GM19043 (cell line): Measurements from ENCODE around the gene SF3A1.

Experiments used
- ATAC-seq: cut with Tn5 transposase; IDR thresholded peaks from one replicate; pipeline ENCODE4 v1.9.1; 2021; ENCODE audit warnings: low read depth; ENCODE audit not compliant: unreplicated experiment

Gene SF3A1

DNA sequence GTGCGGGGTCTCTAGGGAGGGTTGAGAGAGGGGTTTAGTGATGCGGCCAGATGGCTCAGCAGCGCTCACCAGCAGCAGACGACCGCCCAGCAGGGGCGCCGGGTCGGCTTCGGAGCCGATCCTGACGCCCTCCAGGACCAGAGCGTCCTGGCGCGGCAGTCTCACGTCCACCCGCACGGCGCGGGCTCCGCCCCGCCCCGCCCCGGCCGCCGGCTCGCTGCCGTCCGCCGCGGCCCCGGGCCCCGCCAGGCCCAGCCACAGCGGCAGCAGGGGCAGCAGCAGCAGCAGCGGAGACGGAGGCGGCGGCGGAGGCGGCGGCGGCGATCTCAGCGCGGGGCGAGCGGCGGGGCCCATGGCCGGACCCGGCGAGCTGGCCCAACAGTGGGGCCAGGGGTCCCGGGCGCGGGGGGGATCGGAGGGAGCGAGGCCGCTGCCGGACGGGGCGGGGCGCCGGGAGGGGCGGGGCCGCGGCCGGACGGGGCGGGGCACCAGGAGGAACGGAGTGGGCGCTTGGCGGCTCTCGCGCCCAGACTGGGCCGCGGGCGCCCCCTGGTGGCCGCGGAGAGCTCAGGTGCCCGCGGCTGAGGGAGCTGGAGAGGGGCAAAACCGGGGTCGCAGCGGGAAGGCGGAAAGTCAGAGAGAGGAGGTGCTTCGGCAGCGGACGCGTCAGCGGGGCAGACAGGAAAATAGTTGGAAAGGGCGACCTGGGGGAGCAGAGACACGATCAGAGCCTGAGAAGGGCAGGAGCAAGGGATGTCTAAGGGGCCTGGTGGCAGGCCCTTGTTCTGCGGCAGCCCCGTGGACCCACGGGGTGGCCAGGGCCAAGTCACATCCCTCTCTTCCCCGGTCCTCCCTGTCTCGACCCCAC, 30.5 kb upstream of the SF3A1 start, which contains the start of gene RNF215:
TSS of gene RNF215 (minus strand) at position 452 of the 868 bp plus-strand sequence. CDS start at position 354, 98 bp downstream.
- ATAC-seq, result peak; percentile 55

DNA sequence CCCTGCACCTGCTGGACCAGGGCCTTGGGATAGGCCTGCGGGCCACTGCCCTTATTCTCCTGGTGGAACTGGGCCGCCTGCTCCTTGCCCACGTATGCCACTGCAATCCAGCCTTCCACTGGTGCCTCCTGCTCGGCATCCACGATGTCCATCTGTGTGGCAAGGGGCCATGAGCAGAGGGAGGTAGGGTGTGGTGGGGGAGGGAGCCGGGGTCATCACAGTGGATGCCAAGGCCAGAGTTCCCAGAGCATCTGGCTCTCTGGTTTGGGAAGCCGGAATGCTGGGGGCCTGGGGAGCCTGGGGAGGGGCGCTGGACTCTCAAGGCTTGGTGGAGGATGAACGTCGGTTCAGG, 29.9 kb upstream of the SF3A1 start:
- ATAC-seq, result no peak

DNA sequence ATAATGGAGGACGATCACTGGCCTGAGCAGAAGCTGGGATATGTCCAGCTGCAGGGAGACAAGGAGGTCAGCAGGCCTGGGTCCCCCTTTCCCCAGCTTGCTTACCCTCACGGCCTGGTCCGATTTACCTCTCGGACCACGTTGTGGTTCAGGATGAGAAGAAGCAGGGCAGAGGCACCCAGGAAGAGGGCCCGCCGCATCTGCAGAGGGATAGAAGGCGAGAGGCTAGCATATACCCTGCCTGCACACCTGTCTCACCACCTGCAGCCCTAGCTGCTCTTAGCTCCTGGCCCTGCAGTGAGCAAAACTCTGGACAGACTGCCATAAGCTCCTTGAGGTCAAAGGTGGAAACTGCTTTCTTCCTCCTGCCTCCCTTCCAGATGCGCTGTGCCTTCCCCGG, 29.2 kb upstream of the SF3A1 start:
- no peak for ATAC-seq

DNA sequence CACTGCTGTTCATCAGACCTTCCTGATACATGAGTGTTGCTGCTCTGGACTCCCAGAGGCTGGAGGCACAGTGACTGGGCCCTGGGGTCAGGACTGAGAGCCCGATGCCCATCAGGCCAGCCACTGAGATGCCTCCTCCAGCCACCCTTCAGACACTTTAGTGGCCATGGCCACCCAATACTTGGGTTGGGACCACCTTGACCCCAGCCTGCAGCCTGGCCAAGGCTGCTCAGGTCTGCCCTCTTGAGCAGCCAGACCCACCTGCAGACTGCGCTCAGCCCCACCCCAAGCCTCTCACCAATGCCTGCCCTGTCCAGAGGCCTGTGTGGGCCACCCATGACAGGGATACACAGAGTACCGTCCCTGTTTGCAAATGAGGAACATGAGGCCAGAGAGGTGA, 26.4 kb upstream of the SF3A1 start:
- ATAC-seq, result no peak

DNA sequence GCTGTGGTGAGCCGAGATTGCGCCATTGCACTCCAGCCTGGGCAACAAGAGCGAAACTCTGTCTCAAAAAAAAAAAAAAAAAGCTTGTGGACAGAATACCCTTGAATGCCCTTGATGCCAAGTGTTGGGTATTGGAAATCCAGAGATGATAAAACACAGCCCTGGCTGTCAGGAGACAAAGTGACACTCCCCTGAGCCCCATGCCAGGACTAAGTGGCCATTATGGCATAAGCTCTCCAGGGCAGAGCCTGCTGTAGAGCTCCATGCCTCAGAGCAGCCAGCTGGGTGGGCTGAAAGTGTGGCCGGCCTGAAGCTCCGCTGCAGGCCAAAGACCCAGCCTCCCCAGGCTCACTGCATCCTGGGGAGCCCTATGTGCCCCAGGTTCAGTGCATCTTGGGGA, 25.6 kb upstream of the SF3A1 start:
- no peak for ATAC-seq

DNA sequence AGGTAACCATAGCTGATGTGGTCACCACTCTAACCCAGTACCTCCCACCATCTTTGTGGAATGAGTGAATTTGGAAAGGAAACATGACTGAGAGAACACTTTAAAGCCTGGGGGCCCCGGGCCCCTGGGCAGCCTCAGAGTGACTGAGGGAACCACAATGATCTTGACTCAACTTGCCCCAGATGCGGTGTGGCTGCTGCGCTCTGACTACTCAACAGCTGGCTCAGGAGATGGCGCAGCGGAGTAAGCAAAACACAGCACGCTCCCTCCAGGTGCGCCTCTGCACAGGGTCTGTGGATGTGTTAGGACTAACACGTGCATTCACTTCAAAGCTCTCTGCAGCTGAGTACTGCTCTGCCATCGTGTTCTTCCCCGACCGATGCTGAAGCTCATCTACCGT, 24.6 kb upstream of the SF3A1 start:
- ATAC-seq, result no peak

DNA sequence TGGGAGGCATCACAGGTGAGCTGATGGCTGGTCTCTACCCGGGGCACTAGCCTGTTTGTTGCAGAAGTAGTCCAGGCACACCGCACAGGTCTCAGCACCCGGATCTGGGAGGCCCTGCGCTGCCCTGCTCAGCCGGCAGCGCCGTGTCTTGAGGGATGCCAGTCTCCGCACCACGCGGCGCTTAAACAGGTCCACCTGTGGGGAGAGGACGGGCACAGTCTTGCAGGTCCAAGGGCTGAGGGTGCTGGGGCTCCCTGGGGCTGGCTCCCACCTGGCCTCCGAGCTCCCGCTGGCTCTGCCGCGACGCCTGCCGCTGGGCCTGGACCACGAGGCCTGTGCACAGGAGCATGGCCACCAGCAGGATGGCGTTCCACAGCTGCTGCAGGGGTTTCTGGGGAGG, 23.3 kb upstream of the SF3A1 start:
- ATAC-seq, result no peak

DNA sequence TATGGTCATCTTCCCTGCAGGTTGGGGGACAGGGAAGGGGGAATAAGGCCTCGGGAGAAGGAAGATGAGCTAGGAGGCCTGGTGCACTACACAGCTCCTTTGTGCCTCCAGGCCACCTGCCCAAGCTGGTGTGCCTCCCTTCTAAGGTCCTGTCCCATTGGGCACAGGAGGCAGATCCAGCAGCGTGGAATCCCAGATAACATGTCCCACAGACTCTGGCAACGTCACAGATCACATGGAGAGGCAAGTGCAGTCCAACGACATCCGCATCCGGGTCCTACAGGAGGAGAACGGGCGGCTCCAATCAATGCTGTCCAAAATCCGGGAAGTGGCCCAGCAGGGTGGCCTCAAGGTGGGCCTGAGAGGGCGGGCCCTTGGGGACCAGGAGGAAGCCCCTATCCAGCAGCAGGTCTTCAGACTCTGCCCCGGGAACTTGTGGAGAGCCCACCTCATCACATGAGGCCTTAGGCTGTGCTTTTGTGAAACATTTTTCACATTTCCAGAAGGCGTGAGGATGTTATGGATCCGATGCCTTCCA, 18.7 kb upstream of the SF3A1 start:
- no peak for ATAC-seq

DNA sequence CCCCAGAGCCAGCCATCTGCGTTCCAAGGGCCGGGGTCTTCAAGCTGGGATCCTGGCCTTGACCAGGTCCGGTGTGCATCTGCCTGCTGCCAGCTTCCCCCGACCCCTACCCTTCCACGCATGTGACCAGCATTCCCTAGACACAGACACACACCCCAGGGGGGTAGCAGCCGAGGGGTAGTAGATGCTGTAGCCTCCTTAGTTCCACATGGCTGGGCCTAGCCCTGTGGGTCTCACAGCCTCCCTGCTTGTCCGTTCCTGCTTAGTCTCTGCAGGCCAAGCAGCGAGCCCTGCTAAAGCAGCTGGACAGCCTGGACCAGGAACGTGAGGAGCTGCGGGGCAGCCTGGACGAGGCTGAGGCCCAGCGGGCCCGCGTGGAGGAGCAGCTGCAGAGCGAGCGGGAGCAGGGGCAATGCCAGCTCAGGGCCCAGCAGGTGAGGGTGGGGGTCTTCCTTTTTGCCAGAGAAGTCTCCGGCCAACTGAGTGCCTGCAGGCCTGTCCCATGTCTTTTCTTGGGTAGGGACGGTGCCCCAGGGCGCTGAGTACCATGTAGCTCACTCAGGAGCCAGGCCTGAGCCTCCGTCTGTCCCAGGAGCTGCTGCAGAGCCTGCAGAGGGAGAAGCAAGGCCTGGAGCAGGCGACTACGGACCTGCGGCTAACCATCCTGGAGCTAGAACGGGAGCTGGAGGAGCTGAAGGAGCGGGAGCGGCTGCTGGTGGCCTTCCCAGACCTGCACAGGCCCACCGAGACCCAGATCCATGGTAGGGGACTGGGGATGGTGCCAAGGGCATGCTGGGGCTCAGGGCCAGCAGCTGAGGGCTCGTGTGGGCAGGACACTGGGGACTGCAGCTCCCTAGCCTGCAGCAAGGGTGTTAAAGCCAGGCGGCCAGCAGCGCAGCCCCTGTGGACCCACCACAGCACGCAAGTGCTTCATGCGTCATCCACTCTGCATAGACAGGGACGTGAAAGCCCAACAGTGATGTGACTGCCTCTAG, 16.9 kb upstream of the SF3A1 start:
- no peak for ATAC-seq

DNA sequence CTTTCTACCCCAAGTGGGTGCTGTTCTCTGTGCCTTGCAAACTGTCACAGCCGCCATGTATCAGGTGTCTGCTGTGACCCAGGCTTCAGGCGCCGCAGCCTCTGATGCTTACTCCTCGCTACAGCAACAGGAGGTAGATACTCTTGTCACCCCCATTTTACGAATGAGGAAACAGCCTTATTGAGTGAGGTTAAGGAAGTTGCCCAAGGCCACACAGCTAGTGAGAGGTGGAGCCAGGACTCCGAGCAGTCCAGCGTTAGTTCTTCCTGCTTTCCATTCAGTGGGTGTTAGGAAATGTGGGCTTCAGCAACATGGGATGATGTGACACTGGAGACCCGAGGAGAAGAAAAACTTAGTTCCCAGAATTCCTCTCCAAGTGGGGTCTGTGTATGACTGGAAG, 16.2 kb upstream of the SF3A1 start:
- ATAC-seq, result no peak

DNA sequence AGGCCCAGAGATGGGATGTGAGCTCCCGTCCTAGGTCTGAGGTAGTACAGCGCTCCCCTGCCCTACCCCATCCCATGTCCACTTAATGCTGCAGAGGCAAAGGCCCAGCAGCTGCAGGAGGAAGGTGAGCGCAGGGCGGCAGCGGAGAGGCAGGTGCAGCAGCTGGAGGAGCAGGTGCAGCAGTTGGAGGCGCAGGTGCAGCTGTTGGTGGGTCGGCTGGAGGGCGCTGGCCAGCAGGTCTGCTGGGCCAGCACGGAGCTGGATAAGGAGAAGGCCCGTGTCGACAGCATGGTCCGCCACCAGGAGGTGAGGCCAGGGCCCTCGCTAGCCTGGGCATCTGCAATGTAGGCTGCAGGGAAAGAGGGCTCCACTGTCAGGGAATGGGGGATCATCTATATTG, 15.3 kb upstream of the SF3A1 start:
- no peak for ATAC-seq

DNA sequence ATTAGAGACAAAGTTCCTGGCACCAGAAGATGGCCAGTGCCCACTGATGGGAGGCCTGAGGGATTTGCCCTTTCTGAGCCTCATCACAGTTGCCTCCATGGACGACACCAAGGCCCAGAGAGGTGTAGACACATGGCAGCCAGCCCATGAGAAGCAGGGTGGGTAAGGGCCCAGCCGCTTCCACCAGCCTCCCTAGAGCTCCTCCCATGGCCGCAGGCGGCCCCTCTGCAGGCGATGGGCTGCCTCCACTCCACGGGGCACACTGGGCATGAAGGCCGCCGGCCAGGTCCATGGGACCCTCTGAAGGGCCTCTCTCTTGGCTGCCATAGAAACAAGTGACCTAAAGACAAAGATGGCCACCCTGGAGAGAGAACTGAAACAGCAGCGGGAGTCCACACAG, 14.6 kb upstream of the SF3A1 start:
- no peak for ATAC-seq

DNA sequence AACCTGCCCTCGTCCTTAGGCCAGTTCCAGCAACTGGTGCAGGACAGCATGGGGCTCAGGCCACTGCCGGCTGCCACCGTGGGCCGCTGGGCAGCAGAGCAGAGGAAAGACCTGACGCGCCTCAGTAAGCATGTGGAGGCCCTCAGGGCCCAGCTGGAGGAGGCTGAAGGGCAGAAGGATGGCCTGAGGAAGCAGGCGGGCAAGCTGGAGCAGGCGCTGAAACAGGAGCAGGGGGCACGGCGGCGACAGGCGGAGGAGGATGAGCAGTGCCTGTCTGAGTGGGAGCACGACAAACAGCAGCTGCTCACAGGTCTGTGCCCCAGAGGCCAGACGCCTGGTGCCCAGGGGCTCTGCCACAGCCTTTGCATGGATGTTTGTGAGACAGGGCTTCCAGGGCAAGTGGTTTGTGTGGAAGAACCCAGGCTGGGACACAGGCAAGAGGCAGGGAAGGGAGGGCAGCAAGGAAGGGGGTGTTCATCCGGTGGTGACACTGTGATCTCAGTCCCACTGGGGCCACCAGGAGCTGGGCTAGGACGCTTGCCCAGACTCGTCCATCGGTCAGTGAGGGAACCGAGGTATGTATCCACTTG, 14.0 kb upstream of the SF3A1 start:
- no peak for ATAC-seq

DNA sequence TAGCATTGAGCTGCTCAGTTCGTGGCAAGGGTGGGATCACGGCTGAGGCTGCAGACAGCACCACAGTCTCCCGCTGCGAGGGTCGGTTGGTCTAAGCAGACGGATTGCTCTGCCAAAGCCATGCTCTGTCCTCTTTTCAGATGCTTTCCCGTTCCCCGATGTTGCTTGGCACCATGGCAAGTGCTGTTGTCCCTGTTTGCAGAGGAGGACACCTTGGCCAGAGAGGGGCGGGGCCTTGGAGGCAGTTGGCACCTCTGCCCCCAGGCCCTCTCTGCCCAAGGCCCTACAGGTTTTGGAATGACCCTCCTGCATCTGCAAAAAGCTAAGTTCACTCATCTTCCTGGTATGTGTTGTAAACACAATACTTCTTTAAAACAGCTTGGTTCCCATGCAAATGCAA, 11.7 kb upstream of the SF3A1 start:
- no peak for ATAC-seq

DNA sequence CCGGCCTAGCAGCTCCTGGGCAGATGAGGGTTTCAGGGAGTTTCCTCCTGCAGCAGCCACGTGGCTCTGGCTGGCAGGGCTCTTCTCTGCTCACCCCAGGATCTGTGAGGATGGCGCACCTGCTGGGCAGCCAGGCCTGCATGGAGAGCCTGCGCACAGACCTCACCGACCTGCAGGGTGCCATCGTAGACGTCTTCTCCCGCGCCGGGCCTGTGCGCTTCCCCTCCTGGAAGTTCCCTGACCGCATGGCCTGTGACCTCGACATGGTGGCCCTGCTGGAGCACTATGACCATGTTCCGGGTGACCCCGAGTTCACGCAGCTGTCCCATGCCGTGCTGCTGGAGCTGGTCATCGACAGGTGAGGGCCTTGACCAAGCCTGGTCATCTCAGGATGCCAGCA, 9.2 kb upstream of the SF3A1 start:
- ATAC-seq, result no peak

DNA sequence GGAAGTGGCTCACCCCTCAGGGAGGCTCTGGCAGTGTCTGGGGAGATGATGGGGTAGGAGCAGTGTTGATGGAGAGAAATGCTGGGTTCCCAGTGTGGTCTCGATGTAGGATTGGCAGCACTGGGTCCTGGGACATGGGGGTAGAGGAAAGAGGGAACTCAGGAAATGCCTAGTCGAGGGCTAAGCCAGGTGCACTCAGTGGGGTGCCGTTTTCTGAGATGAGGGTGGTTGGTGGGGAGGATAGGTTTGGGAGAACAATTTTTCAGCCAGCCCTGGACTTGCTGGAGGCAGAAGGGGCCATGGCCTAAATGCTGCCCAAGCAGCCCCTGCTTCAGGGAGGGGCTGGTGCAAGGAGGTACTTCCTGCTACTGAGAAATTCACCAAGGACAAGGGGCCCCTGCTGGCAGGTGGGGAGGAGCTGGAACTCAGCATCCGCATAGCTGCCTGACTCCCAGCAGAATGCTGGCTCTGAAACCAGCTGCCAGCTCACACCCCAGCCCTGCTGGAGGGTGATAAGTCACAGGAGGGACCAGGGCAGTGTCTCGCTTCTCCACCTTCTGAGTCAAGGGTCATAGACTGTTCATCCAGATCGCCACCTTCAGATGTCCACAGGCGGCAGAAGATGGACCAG, 6.1 kb upstream of the SF3A1 start:
- ATAC-seq, result no peak

DNA sequence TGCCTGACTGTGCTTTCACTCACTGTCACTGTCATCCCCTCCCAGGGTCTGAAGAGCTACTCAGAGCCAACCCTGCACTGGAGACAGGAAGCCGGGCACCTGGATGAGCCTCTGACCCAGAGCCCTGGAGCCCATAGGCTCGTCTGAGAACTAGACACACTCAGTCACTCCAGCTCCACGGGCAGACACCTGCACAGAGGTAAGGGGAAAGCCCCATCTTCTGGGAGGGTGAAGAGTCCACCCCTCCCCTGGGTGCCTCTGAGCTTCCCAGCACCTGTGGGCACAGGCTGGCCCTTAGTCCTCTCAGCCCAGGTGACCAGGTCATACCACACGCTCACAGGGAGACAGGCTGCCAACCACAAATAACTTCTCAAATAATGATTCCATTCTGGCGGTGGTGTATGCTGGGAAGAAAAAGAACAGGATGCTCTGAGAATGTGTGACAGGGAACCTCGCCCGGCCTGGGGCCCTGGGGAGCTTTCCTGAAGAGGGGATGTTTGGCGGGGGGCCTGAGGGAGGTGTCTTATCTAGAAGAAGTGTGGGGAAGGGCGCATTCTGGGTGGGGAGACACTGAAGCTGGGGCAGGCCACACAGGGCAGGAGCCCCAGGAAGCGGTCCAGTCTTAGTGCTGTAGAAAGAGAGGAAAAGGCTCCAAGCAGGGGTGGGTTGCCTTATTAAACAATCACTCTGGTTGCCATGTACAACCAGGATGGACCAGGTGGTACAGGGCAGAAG, 5.4 kb upstream of the SF3A1 start:
- no peak for ATAC-seq

DNA sequence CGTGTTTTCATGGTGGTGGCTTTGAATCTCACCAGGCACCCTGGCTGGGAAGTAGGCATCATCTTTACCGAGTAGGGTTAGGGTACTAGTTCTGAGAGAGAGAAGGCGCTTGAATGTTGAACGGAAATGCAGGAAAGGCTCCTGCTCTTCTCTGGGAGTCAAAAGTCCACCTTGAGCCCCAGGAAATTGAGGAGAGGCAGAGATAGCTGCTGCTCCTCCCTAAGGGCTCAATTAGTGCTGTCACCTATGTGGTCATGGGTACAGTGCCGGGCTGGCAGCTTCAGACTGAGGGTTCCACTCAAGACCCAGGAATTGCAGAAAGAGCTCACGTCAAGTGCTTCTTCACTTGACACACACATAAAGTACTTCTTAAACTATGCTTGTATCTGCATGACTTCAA, 1.8 kb upstream of the SF3A1 start:
- no peak for ATAC-seq

DNA sequence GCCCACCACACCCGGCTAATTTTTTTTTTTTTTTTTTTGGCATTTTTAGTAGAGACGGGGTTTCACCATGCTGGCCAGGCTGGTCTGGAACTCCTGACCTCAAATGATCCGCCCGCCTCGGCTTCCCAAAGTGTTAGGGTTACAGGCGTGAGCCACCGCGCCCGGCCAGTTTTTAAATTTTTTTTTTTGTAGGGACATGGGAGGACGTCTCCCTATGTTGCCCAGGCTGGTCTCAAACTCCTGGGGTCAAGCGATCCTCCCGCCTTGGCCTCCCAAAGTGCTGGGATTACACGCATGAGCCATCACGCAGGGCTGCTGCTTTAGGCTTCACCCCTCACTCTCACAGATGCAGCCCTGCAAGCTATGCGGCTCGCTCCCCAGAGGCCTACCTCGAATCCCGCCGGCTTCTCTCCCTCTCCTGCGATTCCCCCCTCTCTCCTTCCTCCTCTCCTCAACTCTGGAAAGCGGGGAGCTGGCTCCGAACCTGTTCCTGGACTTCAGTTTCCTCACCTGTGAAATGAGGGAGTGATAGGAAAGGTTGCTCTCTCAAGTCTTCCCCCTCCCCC, 1.0 kb upstream of the SF3A1 start:
- ATAC-seq, result no peak

DNA sequence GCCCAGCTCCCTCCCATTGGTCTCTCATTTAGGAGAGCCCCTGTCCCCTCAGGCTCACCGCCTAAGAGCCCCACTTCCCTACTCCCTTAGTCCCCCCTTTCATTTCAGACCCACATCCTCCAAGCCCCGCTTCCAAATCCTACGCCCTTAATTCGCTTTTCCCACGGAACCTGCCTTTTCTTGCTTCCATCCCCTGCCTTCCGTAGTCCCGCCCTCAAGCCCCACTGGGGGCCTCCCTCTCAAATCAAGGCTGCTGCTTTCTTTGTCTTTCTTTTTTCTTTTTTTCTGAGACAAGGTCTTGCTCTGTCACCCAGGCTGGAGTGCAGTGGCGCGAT, 509 bp upstream of the SF3A1 start:
- no peak for ATAC-seq
